Activated CD8-positive, alpha-beta memory T cell treated with anti-CD3 and anti-CD28 coated beads for 36 hours (primary cell): Measurements from ENCODE around the gene BAG2. TPM values are rescaled to one million over a fixed set of nuclear protein-coding genes. Genes with fewer than 3 reads are reported as not detected.

Source experiments
- CTCF ChIA-PET: fragments of 350-600 bp; sonication (Branson Sonifier 250); formaldehyde crosslinking; loops from one replicate; lab custom pipeline; 2021; ENCODE audit warnings: antibody characterized with exemption; lab: Charles Lee
- POLR2A ChIA-PET: fragments of 350-600 bp; sonication (Branson Sonifier 250); formaldehyde crosslinking; loops from one replicate; lab custom pipeline; 2021; ENCODE audit warnings: antibody characterized with exemption; lab: Charles Lee
- total RNA-seq, 2 experiments: library from RNA; stranded (reverse); gene quantifications; one replicate each; pipeline ENCODE4 v1.2.3, GENCODE V29; 2021

BAG2 gene
- total RNA-seq, 2 experiments from 2014 or later, result 11.7 to 12.5 TPM

DNA sequence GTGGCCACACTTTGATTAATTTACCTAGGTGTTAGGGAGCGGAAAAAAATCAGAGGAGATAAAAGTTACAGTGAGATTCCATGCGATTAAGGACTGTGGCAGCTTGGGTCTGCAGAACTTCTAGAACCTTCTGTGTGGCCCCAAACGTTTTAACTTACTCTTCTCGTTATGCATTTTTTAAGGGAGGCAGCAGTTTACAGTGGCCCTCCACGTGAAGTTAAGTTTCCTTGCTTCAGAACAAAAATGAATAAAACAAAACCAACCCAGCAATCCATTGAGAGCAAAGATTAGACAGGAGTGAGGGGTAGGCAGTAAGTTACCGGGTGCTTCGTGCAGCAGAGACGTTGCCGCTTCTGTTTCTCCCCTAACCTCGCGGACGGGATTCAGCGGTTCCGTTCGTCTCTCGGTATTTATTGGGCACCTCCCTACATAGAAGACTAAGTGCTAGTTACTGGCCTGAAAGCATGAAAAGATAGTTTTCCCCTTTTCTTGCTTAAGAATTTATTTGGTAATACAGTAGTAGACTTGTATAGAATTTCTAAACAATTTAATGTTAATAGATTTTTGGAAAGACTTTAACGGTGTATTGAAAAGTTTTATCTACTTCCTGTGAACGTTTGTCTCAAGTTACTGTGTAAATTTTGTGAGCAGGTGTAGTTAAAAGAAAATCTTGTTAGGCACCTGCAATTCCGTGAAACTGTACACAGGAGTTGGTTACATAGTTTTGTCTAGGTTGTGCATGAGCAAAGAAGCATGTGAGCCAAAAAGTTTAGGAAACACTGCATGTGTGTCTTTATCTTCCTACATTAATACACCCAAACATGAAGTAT is 1.1 kb downstream of the BAG2 start:
- ChIA-PET POLR2A (interaction anchor here (1.2 to 1.4 kb wide), 2 partner anchors 80 to 144 kb away, joined by 3 to 5 read pairs; partner anchors contain the start of gene PRIM2), CTCF (no interaction called here)

- ChIA-PET POLR2A (no interaction called here), CTCF (no interaction called here)
These were observed 1.9 kb downstream of the BAG2 start for GRCh38 chr6:57173886-57174510.

GRCh38 chr6:57174511-57174907 is 2.4 kb downstream of the BAG2 start:
- CTCF ChIA-PET, result no interaction called here
- POLR2A ChIA-PET, result no interaction called here

- POLR2A ChIA-PET, result interaction anchor here (0.6 kb wide), 1 partner anchor 127 kb away, joined by 3 read pairs; no protein-coding TSS in a partner anchor
- CTCF ChIA-PET, result no interaction called here
These were observed 5.6 kb downstream of the BAG2 start for GRCh38 chr6:57177545-57178265.

DNA sequence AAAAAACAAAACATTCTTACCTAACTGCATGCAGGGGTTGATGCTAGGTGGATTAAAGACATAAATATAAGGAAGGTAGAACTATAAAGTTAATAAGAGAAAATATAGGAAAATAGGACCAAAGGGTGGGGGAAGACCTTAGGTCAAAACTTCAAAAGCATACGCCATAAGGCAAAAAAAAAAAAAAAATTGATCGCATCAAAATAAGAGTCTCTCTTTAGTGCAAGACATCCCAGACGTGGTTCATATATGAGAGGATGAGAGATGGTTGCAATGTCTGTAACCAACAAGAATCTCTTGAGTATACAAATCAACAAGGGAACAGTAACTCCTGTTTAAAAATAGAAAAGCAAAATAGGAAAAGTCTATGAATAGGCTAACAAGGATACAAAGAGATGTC is 8.5 kb downstream of the BAG2 start:
- ChIA-PET POLR2A (no interaction called here), CTCF (no interaction called here)

- ChIA-PET CTCF (no interaction called here), POLR2A (no interaction called here)
These were observed 9.9 kb downstream of the BAG2 start for GRCh38 chr6:57182017-57182432.

- ChIA-PET POLR2A (no interaction called here), CTCF (no interaction called here)
These were observed 11.2 kb downstream of the BAG2 start for GRCh38 chr6:57183336-57183735.

- POLR2A ChIA-PET, result no interaction called here
- CTCF ChIA-PET, result interaction anchor here (1.4 to 1.7 kb wide), 2 partner anchors 15 to 127 kb away, joined by 3 to 4 read pairs; partner anchors contain the start of gene PRIM2
These were observed 18.0 kb downstream of the BAG2 start for GRCh38 chr6:57190140-57190539.

DNA sequence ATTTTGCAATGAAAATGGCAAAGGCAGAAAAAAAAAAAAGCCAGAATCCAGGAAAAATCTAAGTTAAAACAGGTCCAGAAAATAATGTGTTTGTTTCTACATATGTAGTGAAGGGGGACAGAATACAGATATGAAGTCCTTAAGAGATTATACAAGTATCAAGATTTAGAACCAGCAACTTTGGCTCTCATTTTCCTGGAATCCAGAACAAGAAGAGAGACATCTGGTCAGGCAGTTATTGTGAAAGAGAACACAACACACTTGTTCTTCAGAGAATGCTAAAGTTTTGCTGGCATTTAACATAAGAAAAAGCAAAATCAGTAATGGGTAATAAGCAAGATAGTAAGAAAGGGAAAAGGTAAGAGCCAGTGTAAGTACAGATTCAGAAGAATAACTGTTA is 21.1 kb downstream of the BAG2 start:
- ChIA-PET POLR2A (no interaction called here), CTCF (no interaction called here)

DNA sequence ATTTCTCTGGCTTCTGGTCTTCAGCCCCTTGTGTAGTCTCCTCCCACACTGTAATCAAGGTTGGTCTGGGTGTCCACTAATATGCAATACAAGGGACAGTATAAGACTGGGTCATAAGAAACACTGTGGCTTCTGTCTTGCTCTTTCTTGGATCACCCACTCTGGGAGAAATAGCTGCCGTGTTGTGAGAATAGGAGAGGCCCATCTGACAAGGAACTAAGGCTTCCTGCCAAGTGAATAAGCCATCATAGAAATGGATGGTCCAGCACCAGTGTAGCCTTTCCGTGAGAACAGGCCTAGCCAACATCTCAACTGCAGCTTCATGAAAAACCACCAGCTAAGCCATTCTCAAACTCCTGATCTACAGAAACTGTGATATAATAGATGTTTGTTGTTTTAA is 23.3 kb downstream of the BAG2 start:
- ChIA-PET POLR2A (no interaction called here), CTCF (no interaction called here)

GRCh38 chr6:57198926-57199636 is 27.0 kb downstream of the BAG2 start:
- POLR2A ChIA-PET, result interaction anchor here (0.7 kb wide), 1 partner anchor 25 kb away, joined by 5 read pairs; no protein-coding TSS in a partner anchor
- CTCF ChIA-PET, result no interaction called here

- ChIA-PET CTCF (no interaction called here), POLR2A (no interaction called here)
These were observed 29.6 kb downstream of the BAG2 start for GRCh38 chr6:57201718-57202117.

GRCh38 chr6:57205550-57206328 is 33.6 kb downstream of the BAG2 start:
- POLR2A ChIA-PET, result no interaction called here
- CTCF ChIA-PET, result interaction anchor here (1.5 kb wide), 1 partner anchor 15 kb away, joined by 4 read pairs; no protein-coding TSS in a partner anchor

DNA sequence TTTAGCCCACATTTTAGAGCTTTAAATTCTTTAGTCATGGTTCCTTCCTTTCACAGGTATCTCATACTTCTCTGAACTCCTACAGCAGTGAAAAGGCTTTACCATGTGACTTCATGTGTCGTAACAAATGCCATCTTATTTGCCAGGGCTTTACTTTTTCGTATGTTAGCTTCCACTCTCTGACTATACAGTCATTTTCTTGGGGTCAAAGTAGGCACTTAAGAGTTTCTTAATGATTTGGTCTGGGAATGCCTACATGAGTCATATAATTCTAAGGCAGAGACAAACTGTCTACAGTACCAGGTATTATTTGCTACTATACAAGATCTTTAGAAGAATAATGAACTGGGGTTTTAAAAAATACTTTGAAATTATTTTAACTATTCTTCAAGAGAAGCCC is 35.0 kb downstream of the BAG2 start:
- ChIA-PET CTCF (no interaction called here), POLR2A (no interaction called here)

DNA sequence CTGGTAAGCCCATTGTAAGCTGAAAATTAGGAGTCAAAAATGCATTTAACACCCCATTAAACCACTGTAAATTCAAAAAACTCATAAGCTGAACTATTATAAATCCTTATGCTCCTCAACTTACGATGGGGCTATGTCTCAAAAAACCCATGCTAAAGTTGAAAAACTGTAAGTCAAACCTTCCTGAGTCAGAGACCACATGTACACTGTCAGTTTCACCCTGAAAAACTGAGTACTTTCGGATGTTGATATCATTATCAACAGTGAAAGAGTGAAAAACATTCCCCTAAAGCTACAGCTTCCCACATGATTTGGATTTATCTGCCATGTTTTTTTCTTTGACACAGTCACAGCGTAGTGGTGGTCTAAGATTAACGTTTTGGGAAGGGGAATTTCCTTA is 35.7 kb downstream of the BAG2 start:
- ChIA-PET CTCF (no interaction called here), POLR2A (no interaction called here)

- POLR2A ChIA-PET, result no interaction called here
- CTCF ChIA-PET, result no interaction called here
These were observed 36.9 kb downstream of the BAG2 start for GRCh38 chr6:57209030-57209429.

DNA sequence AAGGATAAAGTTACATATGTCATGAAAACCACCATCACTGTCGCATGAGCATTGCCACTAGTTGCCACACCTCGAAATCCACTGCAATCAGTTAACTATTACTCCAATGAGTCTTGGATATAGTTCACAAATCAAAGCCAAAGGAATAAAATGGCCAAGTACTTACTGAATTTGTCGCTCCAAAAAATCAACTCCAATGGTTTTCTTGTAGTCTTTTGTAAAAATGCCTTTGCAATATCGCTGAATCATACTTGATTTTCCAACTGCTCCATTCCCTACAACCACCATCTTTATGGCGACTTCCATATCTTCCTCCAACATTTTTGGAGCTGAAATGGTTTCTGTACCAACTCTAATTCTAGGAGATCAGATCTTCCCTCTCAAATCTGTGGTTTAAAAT is 37.9 kb downstream of the BAG2 start:
- ChIA-PET CTCF (no interaction called here), POLR2A (no interaction called here)

DNA sequence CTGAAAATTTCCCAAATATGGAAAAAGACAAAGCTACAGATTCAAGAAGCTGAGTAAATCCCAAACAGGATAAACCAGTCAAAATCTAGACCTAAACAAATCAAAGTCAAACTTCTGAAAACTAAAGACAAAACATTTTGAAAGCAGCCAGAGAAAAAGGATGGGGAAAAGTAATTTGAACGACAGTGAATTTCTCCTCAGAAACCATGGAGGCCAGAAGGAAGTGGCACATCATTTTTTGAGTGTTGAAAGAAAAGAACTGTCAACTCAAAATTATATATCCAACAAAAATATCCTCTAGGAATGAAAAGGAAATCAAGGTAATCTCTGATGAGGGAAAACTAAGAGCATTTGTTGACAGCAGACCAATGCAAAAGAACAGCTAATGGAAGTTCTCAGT is 43.1 kb downstream of the BAG2 start:
- ChIA-PET CTCF (no interaction called here), POLR2A (no interaction called here)
